HG03571 (cell line): ENCODE results near the gene FBXO48.
"Not testable (repeated sequence)": the region's sequence is repeated elsewhere in the genome, so short reads cannot be mapped to it uniquely, and the experiment has no call there.

Experiments used
- ATAC-seq: cut with Tn5 transposase; IDR thresholded peaks from one replicate; pipeline ENCODE4 v1.9.1; 2021; ENCODE audit not compliant: unreplicated experiment

The FBXO48 gene, protein sequence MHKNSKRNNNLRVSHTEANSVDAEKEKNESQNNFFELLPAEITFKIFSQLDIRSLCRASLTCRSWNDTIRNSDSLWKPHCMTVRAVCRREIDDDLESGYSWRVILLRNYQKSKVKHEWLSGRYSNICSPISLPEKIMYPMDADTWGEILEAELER

DNA sequence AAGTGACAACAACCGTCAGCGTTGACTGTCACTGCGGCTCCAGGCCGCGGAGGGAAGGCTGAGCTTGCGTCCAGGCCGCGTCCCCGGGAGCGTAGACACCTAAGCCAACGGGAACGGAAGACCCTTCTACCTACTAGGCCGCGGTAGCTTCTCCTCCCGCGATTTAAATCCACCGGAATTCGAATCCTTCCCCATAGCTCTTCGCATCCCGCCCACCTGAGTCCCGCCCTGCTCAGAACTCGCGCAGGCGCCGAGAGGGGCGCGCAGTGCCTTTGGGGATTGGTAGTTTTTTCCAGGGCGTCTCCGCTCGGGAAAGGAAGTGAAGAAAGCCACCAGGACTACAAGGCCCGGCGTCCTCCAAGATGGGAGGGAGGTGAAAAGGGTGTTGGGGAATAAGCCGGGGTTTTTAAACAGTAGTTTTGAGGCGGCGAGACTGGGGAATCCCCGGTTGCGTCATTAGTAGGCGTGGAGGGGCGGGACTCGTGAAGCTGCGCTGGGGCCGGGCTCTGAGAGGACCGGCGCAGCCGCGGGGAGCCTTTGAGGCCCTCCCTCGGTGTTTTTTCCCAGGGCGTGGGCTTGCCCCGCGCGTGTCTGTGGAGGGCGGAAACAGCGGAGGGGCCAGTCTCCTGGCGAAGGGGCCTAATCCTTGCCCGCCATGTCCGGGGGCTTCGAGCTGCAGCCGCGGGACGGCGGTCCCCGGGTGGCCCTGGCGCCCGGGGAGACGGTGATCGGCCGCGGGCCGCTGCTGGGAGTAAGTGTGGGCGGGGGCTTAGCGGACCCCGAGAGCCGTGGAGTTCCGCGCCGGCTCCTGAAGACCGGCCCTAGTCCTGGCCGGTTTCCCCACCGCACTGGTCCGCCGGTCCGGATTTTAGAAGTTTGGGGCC lies at the start of gene FBXO48, which contains the start of gene APLF:
FBXO48 (minus strand) TSS at position 218 of the 884 bp plus-strand sequence. CDS start 2,149 bp downstream, outside the sequence.
APLF (plus strand) TSS at position 509 of the 884 bp plus-strand sequence; CDS start at position 656, 147 bp downstream.
- peak; percentile 92 for ATAC-seq

DNA sequence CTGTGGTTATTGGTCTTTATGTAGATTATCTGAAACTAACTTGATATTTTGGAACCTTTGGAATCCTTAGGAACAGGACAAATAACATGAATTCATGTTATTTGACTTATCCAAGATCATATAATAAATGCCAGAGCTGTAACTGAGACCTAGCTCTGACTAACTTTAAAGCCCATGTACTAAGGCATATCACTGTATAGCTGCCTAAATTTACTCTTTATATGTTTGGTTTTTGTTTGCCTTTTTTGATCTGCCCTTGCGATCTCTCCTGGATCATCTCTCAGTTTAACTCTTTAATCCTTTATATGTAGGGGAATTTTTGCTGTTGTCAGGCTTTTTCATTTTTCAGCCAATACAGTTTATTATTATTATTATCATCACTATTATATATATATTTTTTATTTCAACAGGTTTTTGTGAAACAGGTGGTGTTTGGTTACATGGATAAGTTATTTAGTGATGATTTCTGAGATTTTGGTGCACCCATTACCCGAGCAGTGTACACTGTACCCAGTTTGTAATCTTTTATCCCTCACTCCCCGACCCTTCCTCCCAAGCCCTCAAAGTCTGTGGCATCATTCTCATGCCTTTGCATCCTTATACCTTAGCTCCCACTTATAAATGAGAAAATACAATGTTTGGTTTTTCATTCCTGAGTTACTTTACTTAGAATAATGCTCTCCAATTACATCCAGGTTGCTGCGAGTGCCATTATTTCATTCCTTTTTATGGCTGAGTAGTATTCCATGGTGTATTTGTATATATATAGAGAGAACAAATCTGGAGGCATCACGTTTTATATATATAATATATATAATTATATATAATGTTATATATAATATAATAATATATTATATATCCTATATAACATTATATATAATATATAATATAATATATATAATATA lies 49.2 kb upstream of the FBXO48 start:
- ATAC-seq, result no peak

DNA sequence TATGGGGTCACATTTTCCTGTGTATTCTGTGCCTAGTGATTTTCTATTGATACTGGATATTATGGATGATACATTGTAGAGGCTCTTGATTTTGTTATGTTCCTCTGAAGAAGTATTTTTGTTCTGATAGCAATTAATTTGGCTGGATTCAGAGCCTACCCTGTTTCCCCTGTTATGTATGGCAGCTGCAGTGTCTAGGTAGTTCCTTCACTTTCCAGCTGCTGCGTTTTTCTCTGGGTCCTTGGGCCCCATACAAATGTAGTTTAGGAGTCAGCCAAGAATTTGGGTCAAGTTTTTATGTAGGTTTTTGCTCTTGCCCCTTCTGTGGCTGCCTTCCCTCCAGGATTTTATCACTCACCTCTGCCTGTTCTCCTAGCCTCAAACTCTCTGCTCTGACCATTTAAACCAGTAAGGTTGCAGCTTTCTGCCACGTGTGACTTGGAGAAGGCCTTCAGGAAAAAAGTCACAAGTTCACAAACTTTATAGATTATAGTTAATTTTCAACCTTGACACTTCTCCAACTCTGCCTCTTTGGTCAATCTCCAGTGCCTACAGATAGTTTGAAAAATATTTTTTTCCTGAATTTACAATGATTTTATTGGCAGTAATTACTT lies 47.3 kb upstream of the FBXO48 start:
- no peak for ATAC-seq

DNA sequence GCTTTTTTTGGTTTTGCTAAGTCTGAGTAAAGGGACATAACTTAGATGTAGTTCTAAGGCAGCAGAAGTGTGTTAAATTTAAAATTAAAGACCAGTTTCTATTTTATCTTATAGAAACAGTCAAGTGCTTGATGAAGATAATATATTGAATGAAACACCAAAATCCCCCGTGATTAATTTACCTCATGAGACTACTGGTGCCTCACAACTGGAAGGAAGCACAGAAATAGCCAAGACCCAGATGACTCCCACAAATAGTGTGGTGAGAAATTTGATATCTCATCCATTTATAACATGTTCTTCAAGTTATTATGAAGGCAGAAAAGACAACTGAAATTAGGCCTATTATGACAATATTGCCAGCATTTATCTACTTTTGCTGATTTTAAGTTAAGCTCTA lies 45.9 kb upstream of the FBXO48 start:
- ATAC-seq, result no peak

DNA sequence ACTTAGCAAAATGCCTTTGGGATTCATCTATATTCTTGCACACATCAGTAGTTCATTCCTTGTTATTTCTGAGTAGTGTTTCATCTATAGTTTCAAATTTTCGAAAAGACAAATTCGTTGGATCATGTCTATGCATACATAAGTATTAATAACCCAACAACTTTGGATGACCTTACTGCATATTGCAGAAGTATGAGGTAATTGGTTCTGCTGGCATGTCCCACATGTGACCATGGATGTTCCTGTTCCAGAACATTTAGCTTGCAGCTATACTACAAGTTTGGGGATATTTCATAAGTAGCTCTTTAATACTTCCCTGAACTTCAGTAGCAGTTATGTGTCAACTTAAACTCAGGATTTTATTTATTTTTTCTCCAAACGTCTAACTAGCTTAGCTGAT lies 45.2 kb upstream of the FBXO48 start:
- no peak for ATAC-seq

DNA sequence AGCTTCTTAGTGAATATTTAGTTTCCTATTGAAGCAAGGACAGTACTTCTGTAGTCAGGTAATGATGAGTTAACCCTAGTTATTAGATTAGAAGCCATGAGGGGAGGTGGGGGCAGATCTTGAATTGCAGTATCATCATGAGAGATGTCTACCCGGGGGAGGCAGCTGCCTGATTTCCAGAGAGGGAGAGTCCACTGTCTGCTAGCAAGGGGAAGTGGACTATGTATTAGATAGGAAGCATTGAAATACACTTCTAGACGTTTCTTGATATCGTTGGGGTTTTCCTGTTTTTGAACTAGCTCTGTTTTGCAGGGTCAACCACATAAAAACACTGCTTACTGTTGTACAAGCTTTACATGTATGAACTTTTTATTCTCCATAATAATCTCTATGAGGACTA lies 39.1 kb upstream of the FBXO48 start:
- ATAC-seq, result no peak

DNA sequence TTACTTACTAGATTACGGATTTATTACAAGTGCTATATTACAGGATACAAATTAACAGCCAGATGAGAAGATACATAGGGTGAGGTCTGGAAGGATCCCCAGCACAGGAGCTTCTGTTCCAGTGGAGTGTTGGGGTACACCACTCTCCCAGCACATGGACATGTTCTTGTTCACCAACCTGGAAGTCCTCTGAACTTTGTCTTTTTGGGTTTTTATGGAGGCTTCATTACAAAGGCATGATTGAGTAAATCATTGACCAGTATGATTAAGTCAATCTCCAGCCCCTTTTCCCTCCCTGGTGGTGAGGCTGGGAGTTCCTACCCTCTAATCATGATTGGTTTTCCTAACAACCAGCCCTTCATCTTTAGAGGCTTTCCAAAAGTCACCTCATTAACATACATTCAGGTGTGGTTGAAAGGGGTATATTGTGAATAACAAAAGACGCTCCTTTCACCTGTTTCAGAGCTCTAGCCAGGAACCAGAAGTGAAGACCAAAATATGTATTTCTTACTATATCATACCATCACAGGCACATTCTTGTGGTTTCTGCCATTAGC lies 38.6 kb upstream of the FBXO48 start:
- no peak for ATAC-seq

DNA sequence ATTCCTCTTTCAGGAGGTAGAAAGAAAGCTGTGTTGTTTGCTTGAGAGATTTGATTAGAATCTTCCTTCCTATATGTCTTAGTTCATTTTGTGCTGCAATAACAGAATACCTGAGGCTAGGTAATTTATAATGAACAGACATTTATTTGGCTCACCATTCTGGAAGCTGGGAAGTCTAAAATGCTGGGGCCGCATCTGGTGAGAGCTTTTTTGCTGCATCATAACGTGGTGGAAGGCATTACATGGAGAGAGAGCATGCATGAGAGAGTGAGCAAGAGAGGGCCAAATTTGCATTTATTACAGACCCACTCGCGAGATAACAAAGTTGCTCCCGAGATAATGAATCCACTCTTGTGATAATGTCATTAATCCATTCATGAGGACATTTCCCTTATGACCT lies 34.7 kb upstream of the FBXO48 start:
- no peak for ATAC-seq

DNA sequence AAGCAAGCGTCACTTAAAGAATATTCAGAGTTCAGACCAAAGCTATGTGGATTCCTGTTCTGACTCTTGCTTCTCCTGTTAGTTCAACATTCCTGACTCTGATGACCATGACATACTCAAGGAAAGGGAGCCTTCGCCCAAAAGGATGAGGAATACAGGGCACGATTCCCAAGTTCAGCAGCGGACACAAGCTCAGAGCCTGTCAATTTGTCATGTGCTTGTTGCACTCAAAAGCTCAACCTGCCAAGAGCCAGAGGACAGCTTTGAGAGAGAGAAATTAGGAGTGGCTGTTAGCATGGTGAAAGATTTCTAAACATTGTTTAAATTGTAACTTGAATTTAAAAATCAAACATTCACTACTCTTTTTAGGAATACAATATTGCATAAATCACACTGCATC lies 33.6 kb upstream of the FBXO48 start:
- no peak for ATAC-seq

DNA sequence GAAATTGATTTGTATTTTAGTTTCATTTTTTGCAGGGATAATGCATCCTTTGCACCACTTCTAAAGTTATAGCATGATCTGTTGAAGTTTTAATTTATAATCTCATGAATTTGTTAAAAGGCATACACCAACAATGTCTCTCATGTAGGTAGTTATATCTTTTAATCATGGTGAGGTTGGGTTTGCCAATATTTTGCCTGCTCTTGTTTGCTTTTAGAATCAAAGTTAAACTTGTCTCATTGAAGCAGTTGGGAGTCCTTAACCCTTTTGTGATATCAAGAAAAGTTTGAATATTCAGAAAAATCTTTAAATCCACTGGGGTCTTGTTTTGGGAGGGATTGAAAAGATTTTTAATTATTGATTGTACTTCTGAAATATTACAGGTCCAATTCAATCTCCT lies 32.0 kb upstream of the FBXO48 start:
- ATAC-seq, result no peak

DNA sequence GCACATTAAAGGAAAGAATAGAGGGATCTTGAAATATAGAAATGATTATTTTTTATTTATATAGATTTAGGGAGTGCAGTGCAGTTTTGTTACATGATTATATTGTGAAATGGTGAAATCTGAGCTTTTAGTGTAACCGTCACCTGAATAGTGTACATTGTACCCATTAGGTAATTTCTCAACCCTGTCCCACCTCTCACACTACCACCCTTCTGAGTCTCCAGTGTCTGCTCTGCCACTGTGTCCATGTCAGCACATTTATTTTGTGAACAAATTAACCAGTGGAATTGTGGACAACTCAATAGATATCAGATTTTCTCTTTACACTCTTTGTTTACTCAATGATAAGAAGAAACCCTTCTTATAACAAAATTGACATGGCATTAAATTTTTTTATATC lies 24.5 kb upstream of the FBXO48 start:
- ATAC-seq, result no peak

DNA sequence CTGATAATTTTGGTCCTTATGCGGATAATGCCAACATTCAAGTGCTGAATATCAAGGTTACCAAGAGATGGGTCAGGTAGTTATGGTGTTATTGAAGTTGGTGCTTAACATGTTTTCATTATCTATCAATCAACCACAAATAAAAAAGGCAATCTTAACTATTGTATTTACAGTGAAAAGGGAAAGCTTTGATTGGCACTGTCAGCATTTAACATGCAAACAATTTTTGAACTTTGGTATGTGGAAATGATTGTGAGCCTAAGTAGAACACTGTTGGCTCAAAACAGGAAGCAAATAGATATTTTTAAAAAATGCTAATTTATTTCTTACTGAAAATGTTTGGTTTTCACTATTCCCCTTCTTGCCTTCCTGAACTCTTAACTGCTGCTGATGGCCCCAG lies 22.2 kb upstream of the FBXO48 start:
- ATAC-seq, result no peak

DNA sequence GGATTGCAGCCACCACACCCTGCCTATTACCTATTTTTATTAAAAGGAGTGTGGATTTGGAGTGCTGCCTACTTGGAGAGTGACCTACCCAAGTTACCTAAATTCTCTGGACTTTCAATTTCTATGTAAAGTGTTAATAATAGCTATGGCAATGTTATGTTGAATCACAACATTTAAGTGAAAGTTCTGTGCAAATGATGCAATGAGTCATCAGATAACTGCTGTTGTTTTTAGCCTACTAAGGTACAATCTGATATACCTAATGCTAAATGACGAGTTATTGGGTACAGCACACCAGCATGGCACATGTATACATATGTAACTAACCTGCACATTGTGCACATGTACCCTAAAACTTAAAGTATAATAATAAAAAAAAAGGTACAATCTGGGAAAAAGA lies 21.5 kb upstream of the FBXO48 start:
- not testable (repeated sequence) for ATAC-seq

DNA sequence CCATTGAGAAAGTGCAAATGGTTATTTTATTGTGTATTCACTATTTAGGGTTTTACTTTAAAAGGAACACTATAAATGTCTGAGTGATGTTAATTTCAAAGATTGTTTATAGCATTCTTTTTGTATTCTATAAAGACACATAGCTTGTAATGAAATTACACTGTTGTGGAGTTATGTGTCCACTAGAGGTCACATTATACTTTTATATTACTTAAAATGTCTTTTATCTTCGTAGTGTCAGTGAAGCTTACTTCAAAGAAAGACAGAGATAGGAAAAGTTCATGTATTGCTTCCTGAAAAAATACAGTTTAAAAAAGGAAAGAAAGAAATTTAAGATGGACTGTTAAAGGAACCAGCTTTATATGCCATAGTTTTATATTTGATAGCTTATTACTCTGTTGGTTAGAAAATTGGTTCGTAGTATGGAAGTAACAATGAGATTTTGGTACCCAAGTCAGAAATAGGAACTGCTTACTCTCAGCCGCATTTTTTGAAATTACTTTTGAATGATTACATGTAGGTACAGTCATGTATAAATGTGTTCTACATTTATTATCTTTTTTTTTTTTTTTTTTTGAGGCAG lies 20.8 kb upstream of the FBXO48 start:
- no peak for ATAC-seq

DNA sequence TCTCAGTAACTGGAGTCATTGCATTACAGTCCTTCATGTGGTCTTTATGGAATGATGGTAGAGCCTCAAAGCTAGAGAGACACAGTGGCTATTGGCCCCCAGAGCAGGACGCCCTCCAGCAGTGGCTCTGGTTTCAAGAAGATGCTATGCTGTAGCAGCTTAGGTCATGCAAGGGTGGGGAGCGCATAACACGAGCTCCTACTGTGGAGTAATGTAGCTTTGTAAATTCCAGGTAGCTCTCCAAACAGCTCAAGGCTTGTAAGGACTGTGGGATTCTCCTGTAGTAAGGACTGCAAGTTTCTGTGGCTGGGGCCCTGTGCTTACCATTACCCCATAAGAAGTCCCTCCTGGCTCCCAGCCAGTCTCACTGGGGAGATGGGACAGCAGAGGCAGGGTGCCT lies 15.9 kb upstream of the FBXO48 start:
- no peak for ATAC-seq

DNA sequence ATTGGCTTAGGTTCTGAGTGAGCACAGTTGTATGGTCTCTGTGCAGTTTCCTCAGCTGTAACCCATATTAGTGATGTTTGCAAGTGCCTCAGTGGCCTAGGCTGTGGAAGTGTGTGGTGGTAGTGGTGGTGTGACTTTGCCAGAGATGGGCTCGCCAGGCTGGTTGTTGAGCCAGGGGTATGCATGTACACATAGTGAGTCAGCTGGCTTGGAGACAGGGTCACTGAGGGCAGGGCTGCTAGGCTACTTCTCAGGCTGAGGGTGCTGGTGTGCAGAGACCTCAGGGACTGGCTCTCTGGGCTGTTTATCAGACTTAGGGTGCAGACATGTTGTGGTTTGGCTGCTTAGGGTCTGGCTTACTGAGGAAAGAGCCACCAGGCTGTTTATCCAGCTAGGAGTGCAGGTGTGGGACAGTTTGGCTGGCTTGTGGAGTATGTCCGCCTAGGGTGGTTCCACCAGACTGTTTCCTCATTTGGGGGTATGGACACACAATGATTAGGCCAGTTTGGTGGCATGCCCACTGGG lies 15.3 kb upstream of the FBXO48 start:
- ATAC-seq, result no peak

DNA sequence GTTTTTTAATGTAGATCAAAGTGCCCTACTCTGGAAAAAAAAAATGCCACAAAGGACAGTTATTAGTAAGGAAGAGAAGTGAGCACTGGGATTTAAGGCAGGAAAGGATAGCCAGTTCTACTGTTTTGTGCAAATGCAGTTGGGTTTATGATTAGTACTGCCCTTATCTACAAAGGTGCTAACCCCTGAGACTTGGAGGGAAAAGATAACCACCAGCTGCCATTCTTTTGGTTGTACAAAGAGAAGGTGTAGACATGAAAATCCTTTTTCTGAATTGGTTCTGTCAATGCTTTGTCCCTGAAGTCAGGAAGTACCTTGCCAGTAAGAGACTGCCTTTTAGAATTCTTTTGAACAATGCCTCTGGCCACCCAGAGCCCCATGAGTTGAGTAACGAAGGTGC lies 11.6 kb upstream of the FBXO48 start:
- no peak for ATAC-seq

DNA sequence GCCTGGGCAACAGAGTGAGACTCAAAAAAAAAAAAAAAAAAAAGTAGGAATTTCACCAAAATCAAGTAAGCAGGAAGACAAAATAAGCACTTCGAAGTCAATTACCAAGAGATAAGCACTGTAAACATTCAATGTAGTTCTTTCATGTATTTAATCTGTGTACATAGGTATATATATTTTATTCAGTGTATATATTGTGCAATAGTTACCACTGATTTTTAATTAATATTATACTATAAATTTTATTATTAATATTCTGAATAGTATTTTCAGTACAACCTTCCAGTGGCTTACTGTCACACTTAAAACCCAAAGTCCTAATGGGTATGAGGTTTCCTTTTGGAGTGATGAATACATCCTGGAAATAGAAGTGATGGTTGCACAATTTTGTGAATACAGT lies 9.4 kb upstream of the FBXO48 start:
- no peak for ATAC-seq

DNA sequence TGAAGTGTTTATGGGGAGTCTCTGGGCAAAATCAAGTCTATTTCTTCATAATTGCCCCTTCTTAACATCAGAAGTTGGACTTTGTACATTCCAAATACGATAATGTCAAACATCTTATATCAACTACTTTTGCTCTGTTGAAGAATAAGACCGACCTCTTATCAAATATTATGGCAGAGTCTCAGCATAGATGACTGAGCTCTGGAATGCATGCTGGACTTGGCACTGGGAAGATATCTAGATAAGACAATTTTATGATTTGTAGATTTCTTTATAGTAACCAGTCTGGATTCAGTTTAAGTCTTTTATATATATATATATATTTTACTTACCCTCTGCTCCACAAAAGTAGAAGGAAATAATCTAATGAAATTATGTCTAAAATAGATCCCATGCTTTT lies 8.5 kb upstream of the FBXO48 start:
- ATAC-seq, result no peak

DNA sequence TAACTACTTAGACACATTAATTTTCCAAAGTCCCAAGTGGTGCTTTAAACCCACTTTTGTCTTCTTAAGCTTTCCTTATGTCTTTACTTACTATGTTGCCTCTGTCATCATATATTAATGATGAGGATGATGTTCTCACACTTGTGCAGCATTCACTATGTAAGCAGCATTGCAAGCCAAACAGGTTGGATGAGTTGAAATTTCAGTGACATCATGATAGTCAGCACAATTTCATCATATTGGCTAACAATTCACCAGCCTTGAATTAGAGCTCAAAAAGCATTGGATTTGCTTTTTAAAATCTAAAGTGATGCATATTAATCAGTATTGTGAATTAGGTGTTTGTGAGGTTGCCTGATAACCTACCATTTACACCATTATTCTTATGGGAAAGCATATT lies 8.0 kb upstream of the FBXO48 start:
- ATAC-seq, result no peak
